Naive thymus-derived CD8-positive, alpha-beta T cell (primary cell): ENCODE results near the gene ZFHX3. TPM values are rescaled to one million over a fixed set of nuclear protein-coding genes. Genes with fewer than 3 reads are reported as not detected.
A peak's percentile ranks its signal among the peaks of the same experiment; 100 is the strongest.
"Not testable (repeated sequence)": the region's sequence is repeated elsewhere in the genome, so short reads cannot be mapped to it uniquely, and the experiment has no call there.

ENCODE experiments used
- ATAC-seq, 2 donors: fragments of 150-1000 bp; cut with Tn5 transposase in 1 of 2; sonication (Bioruptor Pico), chemical (Tn5 transposase) in 1 of 2; 1 replicate in 1 of 2; 2 replicates in 1 of 2; pipeline ENCODE4 v1.10.0; 2021; ENCODE audit warnings: mild to moderate bottlenecking in 2 of 2, moderate library complexity in 2 of 2
- POLR2A ChIA-PET: fragments of 350-600 bp; sonication (Branson Sonifier 250); formaldehyde crosslinking; loops from one replicate; lab custom pipeline; 2021; ENCODE audit warnings: antibody characterized with exemption; lab: Charles Lee
- DNase-seq, 10 donors: peaks; one replicate each; pipeline versions ENCODE4 v3.0.0 to v3.0.0-alpha.2; 2020 to 2022
- H3K27ac Mint-ChIP-seq, 10 donors: one replicate each; pipeline ENCODE4 v1.8.0; 2020 to 2022; ENCODE audit warnings: mild to moderate bottlenecking in 10 of 10, mixed read lengths in 10 of 10, moderate library complexity in 4 of 10, inconsistent platforms in 1 of 10
- H3K27me3 Mint-ChIP-seq, 5 donors: one replicate each; pipeline ENCODE4 v1.8.0; 2021 to 2022; ENCODE audit warnings: mixed read lengths in 5 of 5
- H3K36me3 Mint-ChIP-seq, 3 donors: one replicate each; pipeline ENCODE4 v1.8.0; 2020 to 2022; ENCODE audit warnings: mixed read lengths in 3 of 3, mild to moderate bottlenecking in 2 of 3, inconsistent platforms in 1 of 3
- H3K4me1 Mint-ChIP-seq, 4 donors: one replicate each; pipeline ENCODE4 v1.8.0; 2021 to 2022; ENCODE audit warnings: mixed read lengths in 4 of 4
- H3K4me3 Mint-ChIP-seq, 10 donors: one replicate each; pipeline ENCODE4 v1.8.0; 2020 to 2022; ENCODE audit warnings: mild to moderate bottlenecking in 10 of 10, mixed read lengths in 10 of 10, moderate library complexity in 6 of 10, inconsistent platforms in 1 of 10
- H3K9me3 Mint-ChIP-seq, 9 donors: one replicate each; pipeline ENCODE4 v1.8.0; 2020 to 2022; ENCODE audit warnings: mixed read lengths in 9 of 9, mild to moderate bottlenecking in 3 of 9, inconsistent platforms in 1 of 9, moderate library complexity in 1 of 9
- polyA plus RNA-seq, 3 donors: library from polyadenylated mRNA; unstranded; fragments of 300-500 nt; fragmentation: Illumina TruSeq; gene quantifications; one replicate each; pipeline ENCODE4 v1.2.3, GENCODE V29; 2021
- total RNA-seq, 8 experiments: library from RNA in 2 of 8; stranded (reverse) in 2 of 8; gene quantifications; one replicate each; pipeline ENCODE4 v1.2.3 and lab custom pipeline; 2021 to 2026

Gene ZFHX3
- total and polyA plus RNA-seq, 5 experiments from 2014 or later, result 0.05 to 0.38 (median 0.34) TPM; not detected in 2

- DNase-seq (no peak), ATAC-seq (no peak)
- POLR2A ChIA-PET, result no interaction called here
- H3K36me3 Mint-ChIP-seq, result no peaks in the 10 kb centered on the region
- H3K4me1 Mint-ChIP-seq, result peaks cover 0 to 3% (median 0%) of the 10 kb centered on the region in 4 donors
- H3K4me3 Mint-ChIP-seq, result no peak overlapping the region
- no peaks in the 10 kb centered on the region for H3K27me3 Mint-ChIP-seq
- H3K9me3 Mint-ChIP-seq, result peaks cover 0 to 12% (median 0%) of the 10 kb centered on the region in 9 donors
- no peak overlapping the region for H3K27ac Mint-ChIP-seq
These were observed 46.9 kb downstream of the ZFHX3 start for GRCh38 chr16:73000907-73001521.

- DNase-seq, result no peak
- POLR2A ChIA-PET, result no interaction called here
- no peak overlapping the region for H3K4me3 Mint-ChIP-seq
- peaks cover 0 to 12% (median 0%) of the 10 kb centered on the region in 9 donors for H3K9me3 Mint-ChIP-seq
- no peak overlapping the region for H3K27ac Mint-ChIP-seq
- peaks cover 0 to 3% (median 0%) of the 10 kb centered on the region in 4 donors for H3K4me1 Mint-ChIP-seq
- no peaks in the 10 kb centered on the region for H3K27me3 Mint-ChIP-seq
- no peak for ATAC-seq
- H3K36me3 Mint-ChIP-seq, result no peaks in the 10 kb centered on the region
These were observed 47.7 kb downstream of the ZFHX3 start for GRCh38 chr16:73000020-73000906.

DNA sequence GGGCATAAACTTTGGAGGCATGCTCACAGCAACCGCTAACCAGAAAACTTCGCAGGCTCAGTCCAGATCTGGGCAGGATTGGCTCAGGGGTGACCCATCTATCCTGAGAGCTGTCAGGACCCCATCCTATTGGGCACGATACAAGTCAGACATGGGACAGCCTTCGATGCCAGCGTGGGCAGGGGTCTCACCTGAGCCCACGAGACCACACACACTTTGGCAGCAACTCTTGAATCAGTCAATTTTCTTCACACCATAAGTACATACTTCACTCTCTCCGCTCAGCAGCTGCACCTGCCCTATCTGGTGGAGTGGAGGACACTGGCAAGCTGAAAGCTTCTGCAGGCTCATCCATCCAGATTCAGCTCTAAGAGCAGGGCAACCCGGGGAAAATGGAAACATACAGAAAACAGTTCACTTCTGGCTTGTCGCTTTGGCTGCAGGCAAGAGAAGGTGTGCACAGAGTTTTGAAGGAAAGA is 48.3 kb downstream of the ZFHX3 start:
- POLR2A ChIA-PET, result no interaction called here
- H3K36me3 Mint-ChIP-seq, result no peaks in the 10 kb centered on the region
- no peaks in the 10 kb centered on the region for H3K27me3 Mint-ChIP-seq
- no peak overlapping the region for H3K4me3 Mint-ChIP-seq
- no peak for ATAC-seq
- H3K27ac Mint-ChIP-seq, result no peak overlapping the region
- H3K9me3 Mint-ChIP-seq, result peaks cover 0 to 12% (median 0%) of the 10 kb centered on the region in 9 donors
- peaks cover 0 to 3% (median 0%) of the 10 kb centered on the region in 4 donors for H3K4me1 Mint-ChIP-seq
- no peak for DNase-seq

DNA sequence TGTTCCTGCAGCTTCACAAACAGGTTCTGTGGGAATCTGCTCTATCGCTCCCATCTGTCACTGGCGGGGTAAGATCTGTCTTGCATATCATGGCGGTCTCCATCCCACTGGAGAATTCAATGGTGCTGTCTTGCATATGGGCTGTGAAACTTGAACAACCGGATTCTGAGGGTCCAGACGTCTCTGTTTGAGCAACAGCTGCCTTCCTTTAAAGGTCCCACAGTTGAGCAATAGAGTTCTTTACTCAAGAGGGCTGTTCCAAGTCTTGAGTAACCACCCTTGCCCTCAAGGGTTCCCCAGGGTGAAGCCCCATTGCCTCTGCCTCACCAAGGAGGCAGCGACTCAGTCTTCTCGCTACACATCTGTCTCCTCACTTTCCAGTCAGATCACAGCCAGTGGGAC is 50.8 kb downstream of the ZFHX3 start:
- Mint-ChIP-seq H3K4me3 (no peak overlapping the region), H3K36me3 (no peaks in the 10 kb centered on the region), H3K27ac (no peak overlapping the region), H3K4me1 (peaks cover 0 to 3% (median 0%) of the 10 kb centered on the region in 4 donors), H3K9me3 (peaks cover 0 to 12% (median 0%) of the 10 kb centered on the region in 9 donors), H3K27me3 (peaks cover 0 to 4% (median 0%) of the 10 kb centered on the region in 5 donors)
- ATAC-seq (no peak), DNase-seq (no peak)
- POLR2A ChIA-PET, result no interaction called here

- peaks cover 0 to 4% (median 0%) of the 10 kb centered on the region in 5 donors for H3K27me3 Mint-ChIP-seq
- H3K36me3 Mint-ChIP-seq, result no peaks in the 10 kb centered on the region
- no peak overlapping the region for H3K4me3 Mint-ChIP-seq
- ATAC-seq (no peak), DNase-seq (no peak)
- POLR2A ChIA-PET, result no interaction called here
- peaks cover 0 to 12% (median 0%) of the 10 kb centered on the region in 9 donors for H3K9me3 Mint-ChIP-seq
- H3K27ac Mint-ChIP-seq, result peak overlapping the region in 1 of 10 donors; percentile 65
- H3K4me1 Mint-ChIP-seq, result peaks cover 0 to 3% (median 0%) of the 10 kb centered on the region in 4 donors
These were observed 51.5 kb downstream of the ZFHX3 start for GRCh38 chr16:72996291-72997062.

GRCh38 chr16:72995882-72996270 is 52.1 kb downstream of the ZFHX3 start:
- H3K27me3 Mint-ChIP-seq, H3K4me3 Mint-ChIP-seq, H3K4me1 Mint-ChIP-seq, DNase-seq, POLR2A ChIA-PET, H3K36me3 Mint-ChIP-seq, ATAC-seq, H3K9me3 Mint-ChIP-seq, H3K27ac Mint-ChIP-seq: not testable (repeated sequence)

DNA sequence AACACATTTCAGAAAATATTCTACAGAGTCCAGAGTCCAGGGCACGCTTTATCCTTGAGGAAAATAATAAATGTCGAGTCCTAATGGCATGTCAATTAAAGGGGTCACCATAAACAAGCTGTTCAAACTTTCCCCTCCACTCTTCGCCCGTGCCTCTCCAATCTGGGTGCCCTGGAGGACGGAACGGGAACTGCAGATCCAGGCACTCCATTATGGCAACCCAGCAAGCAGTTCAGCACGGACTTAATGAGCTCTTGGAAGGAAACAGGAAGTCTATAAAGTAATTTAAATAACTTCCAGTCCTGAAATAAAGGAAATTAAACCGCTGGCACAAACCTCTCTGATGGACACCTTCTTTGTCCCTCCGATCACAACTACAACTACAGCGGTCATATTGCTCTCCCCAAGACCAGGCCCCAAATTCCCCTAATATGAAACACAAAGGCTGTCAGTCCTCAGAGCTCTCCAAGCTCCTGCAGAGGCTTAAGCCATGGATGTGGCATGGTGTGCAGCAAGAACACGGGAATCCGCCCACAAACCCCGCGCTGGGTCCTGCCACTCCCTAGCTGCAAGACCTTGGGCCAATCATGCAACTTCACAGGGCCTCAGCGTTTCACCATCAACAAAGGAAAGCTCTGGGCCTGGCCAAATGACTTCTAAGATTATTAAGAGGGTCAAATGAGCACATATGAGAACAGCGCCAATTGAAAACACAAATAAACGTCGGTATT is 52.6 kb downstream of the ZFHX3 start:
- ATAC-seq, result no peak
- H3K27ac Mint-ChIP-seq, result no peak overlapping the region
- POLR2A ChIA-PET, result no interaction called here
- H3K4me3 Mint-ChIP-seq, result no peak overlapping the region
- peaks cover 0 to 2% (median 0%) of the 10 kb centered on the region in 9 donors for H3K9me3 Mint-ChIP-seq
- H3K36me3 Mint-ChIP-seq, result no peaks in the 10 kb centered on the region
- H3K27me3 Mint-ChIP-seq, result peaks cover 0 to 4% (median 0%) of the 10 kb centered on the region in 5 donors
- peaks cover 0 to 4% (median 0%) of the 10 kb centered on the region in 4 donors for H3K4me1 Mint-ChIP-seq
- no peak for DNase-seq

- H3K4me1 Mint-ChIP-seq, result peaks cover 0 to 6% (median 0%) of the 10 kb centered on the region in 4 donors
These were observed 55.8 kb downstream of the ZFHX3 start for GRCh38 chr16:72992142-72992601.

DNA sequence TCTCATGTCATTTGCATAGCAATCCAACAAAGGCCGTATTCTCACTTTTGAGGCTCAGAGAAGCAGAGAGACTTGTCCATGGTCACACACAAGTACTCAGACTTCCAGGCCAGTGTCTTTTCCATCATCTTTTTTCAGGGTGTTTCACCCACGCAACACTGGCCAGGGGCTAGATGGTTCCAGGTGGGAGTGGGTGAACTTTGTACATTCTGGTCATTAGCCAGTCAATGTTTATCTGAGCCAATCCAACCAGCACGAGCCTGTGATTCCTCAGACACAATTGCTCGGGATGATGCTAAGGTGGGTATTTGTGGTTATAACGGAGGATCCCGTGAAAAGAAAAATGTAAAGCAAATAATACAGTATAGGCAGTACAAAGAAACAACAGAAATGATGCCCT is 56.3 kb downstream of the ZFHX3 start:
- Mint-ChIP-seq H3K4me3 (no peak overlapping the region), H3K27ac (no peak overlapping the region), H3K4me1 (peaks cover 0 to 6% (median 0%) of the 10 kb centered on the region in 4 donors), H3K36me3 (no peaks in the 10 kb centered on the region), H3K9me3 (no peaks in the 10 kb centered on the region), H3K27me3 (peaks cover 0 to 7% (median 0%) of the 10 kb centered on the region in 5 donors)
- ATAC-seq (no peak), DNase-seq (no peak)
- POLR2A ChIA-PET, result no interaction called here

More at GRCh38 chr16:72992142-72992601, 55.8 kb downstream of the ZFHX3 start:
- Mint-ChIP-seq H3K27me3 (peaks cover 0 to 7% (median 0%) of the 10 kb centered on the region in 5 donors), H3K27ac (no peak overlapping the region), H3K9me3 (no peaks in the 10 kb centered on the region), H3K36me3 (no peaks in the 10 kb centered on the region), H3K4me3 (no peak overlapping the region)
- DNase-seq (no peak), ATAC-seq (no peak)
- POLR2A ChIA-PET, result no interaction called here

- DNase-seq (no peak), ATAC-seq (no peak)
- Mint-ChIP-seq H3K4me1 (peaks cover 0 to 6% (median 0%) of the 10 kb centered on the region in 4 donors), H3K27me3 (peaks cover 0 to 7% (median 0%) of the 10 kb centered on the region in 5 donors), H3K36me3 (no peaks in the 10 kb centered on the region), H3K27ac (no peak overlapping the region), H3K9me3 (no peaks in the 10 kb centered on the region), H3K4me3 (no peak overlapping the region)
- POLR2A ChIA-PET, result no interaction called here
These were observed 56.7 kb downstream of the ZFHX3 start for GRCh38 chr16:72991211-72991610.

- Mint-ChIP-seq H3K4me3 (no peak overlapping the region), H3K27me3 (peaks cover 0 to 7% (median 0%) of the 10 kb centered on the region in 5 donors), H3K9me3 (no peaks in the 10 kb centered on the region), H3K27ac (no peak overlapping the region), H3K36me3 (no peaks in the 10 kb centered on the region), H3K4me1 (peaks cover 0 to 6% (median 0%) of the 10 kb centered on the region in 4 donors)
- DNase-seq, result no peak
- no peak for ATAC-seq
- POLR2A ChIA-PET, result no interaction called here
These were observed 57.4 kb downstream of the ZFHX3 start for GRCh38 chr16:72990571-72990970.
